ENCODE results near the gene CCDC30.
"Not testable (repeated sequence)": the region's sequence is repeated elsewhere in the genome, so short reads cannot be mapped to it uniquely, and the experiment has no call there.

CCDC30 gene

GRCh38 chr1:42576935-42577334 lies 113.8 kb downstream of the CCDC30 start:
- H3K9me3 Mint-ChIP-seq: no peaks in the 10 kb centered on the region
- ATAC-seq (replicated peaks) (no peak), DNase-seq (no peak)
- no peaks in the 10 kb centered on the region for H3K4me1 Mint-ChIP-seq (ENCODE audit: low read depth in 2 of 2)
- no peak overlapping the region for H3K4me3 Mint-ChIP-seq
- no peaks in the 10 kb centered on the region for H3K36me3 Mint-ChIP-seq (ENCODE audit: insufficient read depth)
- no peaks in the 10 kb centered on the region for H3K27me3 Mint-ChIP-seq
- H3K27ac Mint-ChIP-seq: no peak overlapping the region

DNA sequence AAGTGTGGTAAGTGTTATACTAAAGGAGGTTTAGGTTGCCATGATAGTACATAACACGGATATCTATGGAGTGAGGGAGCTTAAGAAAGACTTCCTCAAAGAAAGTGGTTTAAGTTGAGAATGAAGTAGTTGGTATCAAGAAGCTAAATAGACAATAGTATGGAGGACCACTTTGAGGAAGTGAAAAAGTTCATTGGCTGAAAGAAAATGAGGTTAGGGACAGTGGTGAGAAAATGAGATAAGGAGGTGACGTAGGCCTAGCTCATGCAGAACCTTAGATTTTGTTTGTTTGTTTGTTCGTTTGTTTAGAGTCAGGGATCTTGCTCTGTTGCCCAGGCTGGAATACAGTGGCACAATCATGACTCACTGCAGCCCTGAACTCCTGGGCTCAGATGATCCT lies 122.9 kb downstream of the CCDC30 start:
- no peak for ATAC-seq (replicated peaks)
- H3K36me3 Mint-ChIP-seq (ENCODE audit: insufficient read depth): no peaks in the 10 kb centered on the region
- no peaks in the 10 kb centered on the region for H3K9me3 Mint-ChIP-seq
- H3K27ac Mint-ChIP-seq: no peak overlapping the region
- DNase-seq: no peak
- H3K4me3 Mint-ChIP-seq: no peak overlapping the region
- H3K4me1 Mint-ChIP-seq (ENCODE audit: low read depth in 2 of 2): no peaks in the 10 kb centered on the region
- no peaks in the 10 kb centered on the region for H3K27me3 Mint-ChIP-seq

DNA sequence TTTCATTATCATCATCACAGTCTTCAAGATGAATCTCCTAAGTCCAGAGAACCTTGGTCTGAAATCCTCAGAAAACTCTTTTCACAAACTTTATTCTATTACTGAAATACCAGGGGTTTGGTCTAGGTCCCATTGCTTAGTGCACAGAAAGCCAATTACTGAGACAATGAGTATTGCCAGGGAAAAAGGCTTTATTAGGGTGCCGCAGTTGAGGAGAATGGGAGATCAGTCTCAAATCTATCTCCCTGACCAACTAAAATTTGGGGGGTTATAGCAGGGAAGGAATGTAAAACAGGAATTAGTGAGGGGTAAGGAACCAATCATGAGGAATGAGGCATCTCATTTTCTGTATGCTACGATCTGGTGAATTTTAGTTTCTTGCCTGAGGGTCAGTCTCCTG lies 124.7 kb downstream of the CCDC30 start:
- no peak for DNase-seq
- ATAC-seq (replicated peaks): no peak
- Mint-ChIP-seq H3K4me3 (no peak overlapping the region), H3K9me3 (no peaks in the 10 kb centered on the region), H3K36me3 (ENCODE audit: insufficient read depth) (no peaks in the 10 kb centered on the region), H3K4me1 (ENCODE audit: low read depth in 2 of 2) (no peaks in the 10 kb centered on the region), H3K27me3 (no peaks in the 10 kb centered on the region), H3K27ac (no peak overlapping the region)

DNA sequence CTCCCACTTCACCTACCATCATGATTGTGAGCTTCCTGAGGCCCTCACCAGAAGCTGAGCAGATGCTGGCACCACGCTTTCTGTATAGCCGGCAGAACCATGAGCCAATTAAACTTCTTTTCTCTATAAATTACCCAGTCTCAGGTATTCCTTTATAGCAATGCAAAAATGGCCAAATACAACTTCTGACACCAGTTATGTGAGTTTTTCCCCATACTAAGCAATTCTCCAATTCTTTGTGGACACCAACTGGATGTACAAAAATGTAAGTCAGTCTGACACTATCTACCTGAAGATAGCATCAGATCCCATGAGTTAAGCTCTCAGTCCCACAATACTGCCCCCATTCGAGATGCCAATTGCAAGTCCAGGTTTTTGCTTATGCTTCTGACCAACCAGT lies 129.7 kb downstream of the CCDC30 start:
- Mint-ChIP-seq H3K27ac (no peak overlapping the region), H3K4me1 (ENCODE audit: low read depth in 2 of 2) (no peaks in the 10 kb centered on the region), H3K4me3 (no peak overlapping the region), H3K9me3 (no peaks in the 10 kb centered on the region), H3K36me3 (ENCODE audit: insufficient read depth) (no peaks in the 10 kb centered on the region), H3K27me3 (no peaks in the 10 kb centered on the region)
- DNase-seq: no peak
- ATAC-seq (replicated peaks): no peak

DNA sequence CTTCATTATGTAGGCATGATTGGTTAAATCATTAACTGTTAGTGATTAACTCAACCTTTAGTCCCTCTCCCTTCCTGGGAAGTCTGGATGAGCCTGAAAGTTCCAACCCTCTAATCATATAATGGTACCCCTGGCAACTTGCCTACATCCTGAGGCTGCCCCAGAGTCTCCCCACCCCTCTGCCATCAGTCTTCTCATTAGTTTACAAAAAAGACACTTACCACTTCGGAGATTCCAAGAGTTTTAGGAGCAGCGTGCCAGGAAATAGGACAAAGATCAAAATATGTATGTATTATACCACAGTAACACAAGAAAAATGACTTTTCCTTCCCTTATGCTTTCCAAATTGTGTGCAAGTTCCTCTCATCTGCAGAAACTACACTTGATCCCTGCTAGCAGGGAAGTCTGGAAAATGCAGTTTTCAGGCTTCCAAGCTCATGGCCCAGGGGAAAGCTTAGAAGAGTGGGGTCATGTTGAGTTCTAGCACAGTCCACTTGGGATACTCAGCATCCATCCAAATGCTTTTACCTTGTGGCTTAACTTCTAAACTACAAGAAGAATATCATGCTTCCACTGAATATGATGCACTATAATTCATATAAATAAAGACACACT lies 130.5 kb downstream of the CCDC30 start:
- H3K27ac Mint-ChIP-seq: no peak overlapping the region
- H3K9me3 Mint-ChIP-seq: no peaks in the 10 kb centered on the region
- no peak overlapping the region for H3K4me3 Mint-ChIP-seq
- no peaks in the 10 kb centered on the region for H3K4me1 Mint-ChIP-seq (ENCODE audit: low read depth in 2 of 2)
- no peaks in the 10 kb centered on the region for H3K27me3 Mint-ChIP-seq
- H3K36me3 Mint-ChIP-seq (ENCODE audit: insufficient read depth): no peaks in the 10 kb centered on the region
- ATAC-seq (replicated peaks) (no peak), DNase-seq (no peak)

GRCh38 chr1:42601472-42601871 lies 138.4 kb downstream of the CCDC30 start:
- H3K9me3 Mint-ChIP-seq: no peaks in the 10 kb centered on the region
- no peaks in the 10 kb centered on the region for H3K27me3 Mint-ChIP-seq
- DNase-seq (no peak), ATAC-seq (replicated peaks) (no peak)
- no peaks in the 10 kb centered on the region for H3K4me1 Mint-ChIP-seq (ENCODE audit: low read depth in 2 of 2)
- H3K4me3 Mint-ChIP-seq: no peak overlapping the region
- no peaks in the 10 kb centered on the region for H3K36me3 Mint-ChIP-seq (ENCODE audit: insufficient read depth)
- no peak overlapping the region for H3K27ac Mint-ChIP-seq

GRCh38 chr1:42613803-42614131 lies 150.7 kb downstream of the CCDC30 start:
- DNase-seq (no peak), ATAC-seq (replicated peaks) (no peak)
- H3K27ac Mint-ChIP-seq: no peak overlapping the region
- H3K9me3 Mint-ChIP-seq: no peaks in the 10 kb centered on the region
- no peaks in the 10 kb centered on the region for H3K4me1 Mint-ChIP-seq (ENCODE audit: low read depth in 2 of 2)
- no peaks in the 10 kb centered on the region for H3K36me3 Mint-ChIP-seq (ENCODE audit: insufficient read depth)
- no peaks in the 10 kb centered on the region for H3K27me3 Mint-ChIP-seq
- H3K4me3 Mint-ChIP-seq: no peak overlapping the region

DNA sequence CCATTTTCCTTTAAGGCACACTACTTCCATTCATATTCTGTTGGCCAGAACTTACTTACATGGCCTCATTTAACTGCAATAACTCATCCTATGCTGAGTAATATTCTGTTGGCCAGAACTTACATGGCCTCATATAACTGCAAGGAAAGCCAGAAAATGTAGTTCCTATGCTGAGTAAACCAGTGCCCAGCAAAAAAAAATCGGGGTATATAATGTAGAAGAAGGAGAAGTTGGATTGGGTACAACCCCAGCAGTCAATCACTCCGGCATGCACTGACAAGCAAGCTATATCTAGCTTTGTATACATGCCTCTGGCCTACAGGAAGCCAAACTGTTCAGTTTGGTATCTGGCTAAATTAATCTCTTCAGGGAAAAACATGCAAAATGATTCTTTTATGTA lies 155.8 kb downstream of the CCDC30 start:
- DNase-seq (no peak), ATAC-seq (replicated peaks) (no peak)
- Mint-ChIP-seq H3K27me3 (no peaks in the 10 kb centered on the region), H3K4me3 (no peak overlapping the region), H3K27ac (no peak overlapping the region), H3K36me3 (ENCODE audit: insufficient read depth) (peaks cover 3% of the 10 kb centered on the region), H3K4me1 (ENCODE audit: low read depth in 2 of 2) (no peaks in the 10 kb centered on the region), H3K9me3 (no peaks in the 10 kb centered on the region)

DNA sequence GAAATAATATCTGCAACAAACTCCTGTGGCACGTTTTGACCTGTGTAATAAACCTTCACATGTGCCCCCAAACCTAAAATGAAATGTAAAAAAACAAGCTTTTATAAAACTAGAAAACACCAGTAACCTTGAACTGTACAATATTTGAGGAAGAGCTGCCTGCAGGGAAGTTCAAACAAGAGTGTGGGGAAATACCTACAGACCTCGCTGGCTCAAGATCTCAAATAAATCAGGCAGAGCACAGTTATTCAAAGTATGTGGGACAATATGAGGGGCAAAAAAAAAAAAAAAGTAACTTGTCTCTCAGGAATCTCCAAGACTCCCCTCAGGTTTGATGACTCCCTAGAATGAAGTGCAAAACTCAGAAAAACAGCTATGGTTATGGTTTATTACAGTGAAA lies 157.2 kb downstream of the CCDC30 start:
- H3K27me3 Mint-ChIP-seq: no peaks in the 10 kb centered on the region
- H3K36me3 Mint-ChIP-seq (ENCODE audit: insufficient read depth): peaks cover 4% of the 10 kb centered on the region
- H3K4me1 Mint-ChIP-seq (ENCODE audit: low read depth in 2 of 2): no peaks in the 10 kb centered on the region
- ATAC-seq (replicated peaks) (no peak), DNase-seq (no peak)
- no peak overlapping the region for H3K4me3 Mint-ChIP-seq
- H3K9me3 Mint-ChIP-seq: no peaks in the 10 kb centered on the region
- H3K27ac Mint-ChIP-seq: no peak overlapping the region

GRCh38 chr1:42621180-42621579 lies 158.1 kb downstream of the CCDC30 start:
- not testable (repeated sequence) for ATAC-seq (replicated peaks)

DNA sequence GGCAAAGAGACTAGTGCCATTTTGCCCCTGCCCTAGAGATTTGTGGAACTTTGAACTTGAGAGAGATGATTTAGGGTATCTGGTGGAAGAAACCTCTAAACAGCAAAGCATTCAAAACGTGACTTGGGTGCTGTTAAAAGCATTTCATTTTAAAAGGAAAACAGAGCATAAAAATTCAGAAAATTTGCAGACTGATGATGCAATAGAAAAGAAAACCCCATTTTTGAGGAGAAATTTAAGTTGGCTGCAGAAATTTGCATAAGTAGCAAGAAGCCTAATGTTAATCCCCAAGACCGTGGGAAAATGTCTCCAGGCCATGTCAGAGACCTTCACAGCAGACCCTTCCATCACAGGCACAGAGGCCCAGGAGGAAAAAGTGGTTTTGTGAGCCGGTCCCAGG lies 164.1 kb downstream of the CCDC30 start:
- not testable (repeated sequence) for H3K4me1 Mint-ChIP-seq (ENCODE audit: low read depth in 2 of 2); H3K4me3 Mint-ChIP-seq; H3K36me3 Mint-ChIP-seq (ENCODE audit: insufficient read depth); H3K27ac Mint-ChIP-seq; H3K27me3 Mint-ChIP-seq; ATAC-seq (replicated peaks); DNase-seq; H3K9me3 Mint-ChIP-seq

More at GRCh38 chr1:42621180-42621579, 158.1 kb downstream of the CCDC30 start:
- H3K4me1 Mint-ChIP-seq (ENCODE audit: low read depth in 2 of 2); H3K9me3 Mint-ChIP-seq; H3K36me3 Mint-ChIP-seq (ENCODE audit: insufficient read depth); H3K4me3 Mint-ChIP-seq; H3K27me3 Mint-ChIP-seq; H3K27ac Mint-ChIP-seq; DNase-seq: not testable (repeated sequence)

DNA sequence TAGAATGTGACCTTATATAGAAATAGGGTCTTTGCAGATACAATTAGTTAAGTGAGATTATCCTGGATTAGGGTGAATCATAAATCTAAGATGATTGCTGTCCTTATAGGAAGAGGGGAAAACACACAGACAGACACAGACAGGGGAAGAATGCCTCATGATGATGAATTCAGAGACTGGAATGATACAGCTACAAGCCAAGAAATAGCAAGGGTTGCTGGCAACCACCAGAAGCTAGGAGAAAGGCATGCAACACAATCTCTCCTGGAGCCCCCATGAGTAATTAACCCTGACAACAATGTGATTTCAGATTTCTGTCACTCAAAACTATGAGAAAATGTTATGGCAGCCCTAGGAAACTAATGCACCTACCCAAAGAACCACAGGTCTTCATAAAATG lies 176.0 kb downstream of the CCDC30 start:
- no peaks in the 10 kb centered on the region for H3K27me3 Mint-ChIP-seq
- H3K9me3 Mint-ChIP-seq: no peaks in the 10 kb centered on the region
- H3K4me1 Mint-ChIP-seq (ENCODE audit: low read depth in 2 of 2): no peaks in the 10 kb centered on the region
- no peaks in the 10 kb centered on the region for H3K36me3 Mint-ChIP-seq (ENCODE audit: insufficient read depth)
- DNase-seq (no peak), ATAC-seq (replicated peaks) (no peak)
- H3K27ac Mint-ChIP-seq: no peak overlapping the region
- H3K4me3 Mint-ChIP-seq: no peak overlapping the region

GRCh38 chr1:42646056-42646455 lies 183.0 kb downstream of the CCDC30 start:
- H3K36me3 Mint-ChIP-seq (ENCODE audit: insufficient read depth): no peaks in the 10 kb centered on the region
- no peak overlapping the region for H3K27ac Mint-ChIP-seq
- no peak for DNase-seq
- H3K9me3 Mint-ChIP-seq: no peaks in the 10 kb centered on the region
- ATAC-seq (replicated peaks): no peak
- no peak overlapping the region for H3K4me3 Mint-ChIP-seq
- no peaks in the 10 kb centered on the region for H3K27me3 Mint-ChIP-seq
- no peaks in the 10 kb centered on the region for H3K4me1 Mint-ChIP-seq (ENCODE audit: low read depth in 2 of 2)

DNA sequence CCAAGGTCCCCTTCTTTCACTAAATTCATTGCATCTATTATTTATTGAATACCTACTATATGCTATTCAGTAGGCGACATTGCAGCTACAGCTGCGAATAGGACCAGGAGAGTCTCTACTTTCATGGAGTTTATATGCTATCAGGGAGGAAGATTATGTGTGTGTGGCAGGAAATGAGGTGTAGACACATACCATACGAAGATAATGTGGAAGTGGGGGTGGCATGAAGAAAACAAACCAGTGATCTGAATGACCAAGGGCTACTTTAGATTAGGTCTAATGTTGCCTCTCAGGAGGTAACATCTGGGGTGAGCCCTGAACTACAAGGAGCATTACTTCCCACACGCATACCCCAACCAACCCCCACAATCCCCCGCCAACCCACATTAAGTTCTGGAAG lies 194.1 kb downstream of the CCDC30 start:
- DNase-seq: no peak
- peak overlapping the region; percentile 98 to 99 for H3K4me3 Mint-ChIP-seq
- ATAC-seq (replicated peaks): no peak
- H3K27me3 Mint-ChIP-seq: no peaks in the 10 kb centered on the region
- peaks cover 26% of the 10 kb centered on the region for H3K36me3 Mint-ChIP-seq (ENCODE audit: insufficient read depth)
- H3K9me3 Mint-ChIP-seq: no peaks in the 10 kb centered on the region
- H3K4me1 Mint-ChIP-seq (ENCODE audit: low read depth in 2 of 2): peaks cover 24 to 27% of the 10 kb centered on the region in 2 donors
- peak overlapping the region; percentile 82 to 97 for H3K27ac Mint-ChIP-seq

All from effector memory CD8-positive, alpha-beta T cell (primary cell).